Measurements from ENCODE around the gene FRMD8.

FRMD8 gene

DNA sequence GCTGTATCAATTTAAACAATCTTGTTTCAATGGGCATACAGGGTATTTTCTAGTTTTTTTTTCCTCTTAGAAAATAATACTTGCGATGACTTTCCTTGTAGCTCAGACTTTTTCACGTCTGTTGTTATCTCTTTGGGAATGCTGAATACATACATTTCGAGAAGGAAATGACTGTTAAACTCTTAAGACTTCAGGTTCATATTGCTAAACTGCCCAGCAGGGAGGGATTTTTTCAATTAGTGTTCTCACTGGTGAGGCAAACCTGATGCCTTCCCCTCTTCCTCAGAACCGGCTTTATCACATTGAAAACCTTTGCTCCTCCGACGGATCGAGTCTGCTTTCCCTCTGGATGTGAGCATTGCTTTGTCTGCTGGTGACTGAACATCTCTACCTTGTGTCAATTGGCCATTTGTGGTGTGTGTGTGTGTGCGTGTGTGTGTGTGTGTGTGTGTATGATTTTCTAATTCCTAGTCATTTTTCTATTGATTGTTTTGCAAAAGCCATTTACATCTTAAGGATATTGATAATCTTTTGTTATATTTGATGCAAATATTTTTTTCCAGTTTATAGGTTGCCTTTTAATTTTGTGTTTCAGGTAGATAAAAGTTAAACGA is 42.7 kb downstream of the FRMD8 start:
- TF ChIP-seq, protein P1, sequence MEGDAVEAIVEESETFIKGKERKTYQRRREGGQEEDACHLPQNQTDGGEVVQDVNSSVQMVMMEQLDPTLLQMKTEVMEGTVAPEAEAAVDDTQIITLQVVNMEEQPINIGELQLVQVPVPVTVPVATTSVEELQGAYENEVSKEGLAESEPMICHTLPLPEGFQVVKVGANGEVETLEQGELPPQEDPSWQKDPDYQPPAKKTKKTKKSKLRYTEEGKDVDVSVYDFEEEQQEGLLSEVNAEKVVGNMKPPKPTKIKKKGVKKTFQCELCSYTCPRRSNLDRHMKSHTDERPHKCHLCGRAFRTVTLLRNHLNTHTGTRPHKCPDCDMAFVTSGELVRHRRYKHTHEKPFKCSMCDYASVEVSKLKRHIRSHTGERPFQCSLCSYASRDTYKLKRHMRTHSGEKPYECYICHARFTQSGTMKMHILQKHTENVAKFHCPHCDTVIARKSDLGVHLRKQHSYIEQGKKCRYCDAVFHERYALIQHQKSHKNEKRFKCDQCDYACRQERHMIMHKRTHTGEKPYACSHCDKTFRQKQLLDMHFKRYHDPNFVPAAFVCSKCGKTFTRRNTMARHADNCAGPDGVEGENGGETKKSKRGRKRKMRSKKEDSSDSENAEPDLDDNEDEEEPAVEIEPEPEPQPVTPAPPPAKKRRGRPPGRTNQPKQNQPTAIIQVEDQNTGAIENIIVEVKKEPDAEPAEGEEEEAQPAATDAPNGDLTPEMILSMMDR (IDR thresholded peaks at IDR 0.05; ENCODE audit: low read depth, low read length) = no peak
- H3K4me3 ChIP-seq (ENCODE audit: low read depth, low read length) = peak overlapping the region; percentile 95
- DNase-seq (ENCODE audit: low read depth, low spot score) = peak; percentile 75
- in situ Hi-C loops (cut with HindIII; ENCODE audit: low sequenced_read_pairs) = no loop called here

GRCh38 chr11:65429724-65430405 is 43.4 kb downstream of the FRMD8 start:
- TF ChIP-seq, protein P1 (IDR thresholded peaks at IDR 0.05; ENCODE audit: low read depth, low read length) = no peak
- peak; percentile 82 for DNase-seq (ENCODE audit: low read depth, low spot score)
- H3K4me3 ChIP-seq (ENCODE audit: low read depth, low read length) = peak overlapping the region; percentile 95
- in situ Hi-C loops (cut with HindIII; ENCODE audit: low sequenced_read_pairs) = no loop called here

GRCh38 chr11:65430406-65431217 is 44.2 kb downstream of the FRMD8 start:
- peak; percentile 76 for DNase-seq (ENCODE audit: low read depth, low spot score)
- TF ChIP-seq, protein P1 (IDR thresholded peaks at IDR 0.05; ENCODE audit: low read depth, low read length) = no peak
- in situ Hi-C loops (cut with HindIII; ENCODE audit: low sequenced_read_pairs) = no loop called here
- peak overlapping the region; percentile 95 for H3K4me3 ChIP-seq (ENCODE audit: low read depth, low read length)

GRCh38 chr11:65431451-65432099 is 45.1 kb downstream of the FRMD8 start:
- peak; percentile 44 for DNase-seq (ENCODE audit: low read depth, low spot score)
- TF ChIP-seq, protein P1 (IDR thresholded peaks at IDR 0.05; ENCODE audit: low read depth, low read length) = no peak
- in situ Hi-C loops (cut with HindIII; ENCODE audit: low sequenced_read_pairs) = no loop called here
- H3K4me3 ChIP-seq (ENCODE audit: low read depth, low read length) = peak overlapping the region; percentile 10

GRCh38 chr11:65432100-65432650 is 45.7 kb downstream of the FRMD8 start:
- TF ChIP-seq, protein P1 (IDR thresholded peaks at IDR 0.05; ENCODE audit: low read depth, low read length) = no peak
- in situ Hi-C loops (cut with HindIII; ENCODE audit: low sequenced_read_pairs) = no loop called here
- DNase-seq (ENCODE audit: low read depth, low spot score) = no peak
- peak overlapping the region; percentile 1 for H3K4me3 ChIP-seq (ENCODE audit: low read depth, low read length)

Measured in astrocyte of the spinal cord (primary cell).